ENCODE data around the gene CD96.

Gene CD96

GRCh38 chr3:111607240-111607920 is 65.4 kb downstream of the CD96 start:
- Histone ChIP-seq H3K4me1 (ENCODE audit: control insufficient read depth in 1 of 2, insufficient read depth in 1 of 2, low read depth in 1 of 2, low read length in 1 of 2) (no peaks in the 10 kb centered on the region), H3K4me3 (ENCODE audit: low read depth in 1 of 2, low read length in 1 of 2) (no peak overlapping the region), H3K36me3 (no peaks in the 10 kb centered on the region), H3K9me3 (no peaks in the 10 kb centered on the region), H3K27me3 (no peaks in the 10 kb centered on the region), H3K27ac (no peak overlapping the region)
- TF ChIP-seq, protein P1, sequence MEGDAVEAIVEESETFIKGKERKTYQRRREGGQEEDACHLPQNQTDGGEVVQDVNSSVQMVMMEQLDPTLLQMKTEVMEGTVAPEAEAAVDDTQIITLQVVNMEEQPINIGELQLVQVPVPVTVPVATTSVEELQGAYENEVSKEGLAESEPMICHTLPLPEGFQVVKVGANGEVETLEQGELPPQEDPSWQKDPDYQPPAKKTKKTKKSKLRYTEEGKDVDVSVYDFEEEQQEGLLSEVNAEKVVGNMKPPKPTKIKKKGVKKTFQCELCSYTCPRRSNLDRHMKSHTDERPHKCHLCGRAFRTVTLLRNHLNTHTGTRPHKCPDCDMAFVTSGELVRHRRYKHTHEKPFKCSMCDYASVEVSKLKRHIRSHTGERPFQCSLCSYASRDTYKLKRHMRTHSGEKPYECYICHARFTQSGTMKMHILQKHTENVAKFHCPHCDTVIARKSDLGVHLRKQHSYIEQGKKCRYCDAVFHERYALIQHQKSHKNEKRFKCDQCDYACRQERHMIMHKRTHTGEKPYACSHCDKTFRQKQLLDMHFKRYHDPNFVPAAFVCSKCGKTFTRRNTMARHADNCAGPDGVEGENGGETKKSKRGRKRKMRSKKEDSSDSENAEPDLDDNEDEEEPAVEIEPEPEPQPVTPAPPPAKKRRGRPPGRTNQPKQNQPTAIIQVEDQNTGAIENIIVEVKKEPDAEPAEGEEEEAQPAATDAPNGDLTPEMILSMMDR (IDR thresholded peaks at IDR 0.05) = no peak

GRCh38 chr3:111608383-111608782 is 66.4 kb downstream of the CD96 start:
- no peaks in the 10 kb centered on the region for H3K9me3 ChIP-seq
- TF ChIP-seq, protein P1 (IDR thresholded peaks at IDR 0.05) = no peak
- no peaks in the 10 kb centered on the region for H3K27me3 ChIP-seq
- H3K27ac ChIP-seq = no peak overlapping the region
- H3K36me3 ChIP-seq = no peaks in the 10 kb centered on the region
- no peaks in the 10 kb centered on the region for H3K4me1 ChIP-seq (ENCODE audit: control insufficient read depth in 1 of 2, insufficient read depth in 1 of 2, low read depth in 1 of 2, low read length in 1 of 2)
- H3K4me3 ChIP-seq (ENCODE audit: low read depth in 1 of 2, low read length in 1 of 2) = no peak overlapping the region

GRCh38 chr3:111609700-111610099 is 67.7 kb downstream of the CD96 start:
- H3K9me3 ChIP-seq = no peaks in the 10 kb centered on the region
- no peak overlapping the region for H3K4me3 ChIP-seq (ENCODE audit: low read depth in 1 of 2, low read length in 1 of 2)
- TF ChIP-seq, protein P1 (IDR thresholded peaks at IDR 0.05) = no peak
- H3K36me3 ChIP-seq = no peaks in the 10 kb centered on the region
- no peaks in the 10 kb centered on the region for H3K27me3 ChIP-seq
- no peaks in the 10 kb centered on the region for H3K4me1 ChIP-seq (ENCODE audit: control insufficient read depth in 1 of 2, insufficient read depth in 1 of 2, low read depth in 1 of 2, low read length in 1 of 2)
- no peak overlapping the region for H3K27ac ChIP-seq

DNA sequence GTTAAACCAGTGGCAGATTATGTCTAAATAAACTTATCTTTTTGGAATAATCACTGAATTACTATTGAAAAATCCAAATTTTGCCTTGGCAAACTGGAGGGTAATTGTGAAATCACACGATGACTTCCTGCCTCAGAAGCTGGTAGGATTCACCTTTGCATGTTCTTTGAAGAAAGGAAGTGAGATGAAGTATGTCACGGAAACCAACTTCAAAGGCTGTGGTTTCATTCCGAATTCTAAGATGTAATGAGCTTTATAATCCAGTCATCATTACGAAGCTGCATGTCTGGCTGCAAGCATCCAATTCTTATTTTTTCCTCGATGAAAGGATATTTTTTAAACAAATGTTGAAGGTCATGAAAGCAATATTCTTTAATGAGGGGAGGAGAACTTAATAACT is 68.2 kb downstream of the CD96 start:
- Histone ChIP-seq H3K36me3 (no peaks in the 10 kb centered on the region), H3K9me3 (no peaks in the 10 kb centered on the region), H3K27me3 (no peaks in the 10 kb centered on the region), H3K4me1 (ENCODE audit: control insufficient read depth in 1 of 2, insufficient read depth in 1 of 2, low read depth in 1 of 2, low read length in 1 of 2) (no peaks in the 10 kb centered on the region), H3K27ac (no peak overlapping the region), H3K4me3 (ENCODE audit: low read depth in 1 of 2, low read length in 1 of 2) (no peak overlapping the region)
- TF ChIP-seq, protein P1 (IDR thresholded peaks at IDR 0.05) = no peak

GRCh38 chr3:111610612-111611054 is 68.6 kb downstream of the CD96 start:
- H3K27me3 ChIP-seq = no peaks in the 10 kb centered on the region
- H3K4me3 ChIP-seq (ENCODE audit: low read depth in 1 of 2, low read length in 1 of 2) = no peak overlapping the region
- no peaks in the 10 kb centered on the region for H3K4me1 ChIP-seq (ENCODE audit: control insufficient read depth in 1 of 2, insufficient read depth in 1 of 2, low read depth in 1 of 2, low read length in 1 of 2)
- H3K27ac ChIP-seq = no peak overlapping the region
- TF ChIP-seq, protein P1 (IDR thresholded peaks at IDR 0.05) = no peak
- no peaks in the 10 kb centered on the region for H3K9me3 ChIP-seq
- no peaks in the 10 kb centered on the region for H3K36me3 ChIP-seq

All from neutrophil (primary cell).